Brain microvascular endothelial cell (primary cell): ENCODE results near the gene HERC3.

Experiments
- DNase-seq: peaks from one replicate; pipeline ENCODE4 v3.0.0-alpha.2; 2020
- H3K27ac ChIP-seq: fragments of 250-450 bp; sonication (Bioruptor Pico); 2 replicates; pipeline ENCODE4 v1.5.1; 2020; ENCODE audit warnings: mild to moderate bottlenecking, moderate library complexity
- H3K27me3 ChIP-seq: fragments of 250-450 bp; sonication (Bioruptor Pico); replicated peaks from 2 replicates; pipeline ENCODE4 v1.5.1; 2020; ENCODE audit warnings: mild to moderate bottlenecking
- H3K36me3 ChIP-seq: fragments of 250-450 bp; sonication (Bioruptor Pico); replicated peaks from 2 replicates; pipeline ENCODE4 v1.5.1; 2020; ENCODE audit warnings: mild to moderate bottlenecking
- H3K4me3 ChIP-seq: 2 replicates; pipeline ENCODE4 v1.5.1; 2011; ENCODE audit warnings: low read depth, mild to moderate bottlenecking, control low read depth, low read length, moderate library complexity
- CTCF ChIP-seq: IDR thresholded peaks from 2 replicates; pipeline ENCODE4 v1.5.1; 2011; ENCODE audit warnings: low read depth, mild to moderate bottlenecking, moderate library complexity, low read length, control low read depth, inconsistent platforms; ENCODE audit errors: missing control alignments
- in situ Hi-C: cut with HindIII; loops from 2 replicates; pipeline ENCODE4 v1.10.0; 2017; ENCODE audit warnings: low sequenced_read_pairs, low pct_ligation_motif_present

The HERC3 gene

GRCh38 chr4:88745581-88746163 is 153.4 kb downstream of the HERC3 start:
- Histone ChIP-seq H3K27ac (no peak overlapping the region), H3K36me3 (peaks cover 23% of the 10 kb centered on the region), H3K4me3 (no peak overlapping the region), H3K27me3 (no peaks in the 10 kb centered on the region)
- TF ChIP-seq CTCF = no peak
- DNase-seq = no peak
- in situ Hi-C loops = no loop called here

- no peak for DNase-seq
- Histone ChIP-seq H3K27ac (no peak overlapping the region), H3K36me3 (peaks cover 23% of the 10 kb centered on the region), H3K27me3 (no peaks in the 10 kb centered on the region), H3K4me3 (no peak overlapping the region)
- in situ Hi-C loops = no loop called here
- TF ChIP-seq CTCF = no peak
These were observed 153.9 kb downstream of the HERC3 start for GRCh38 chr4:88746206-88746605.

GRCh38 chr4:88747351-88747750 is 155.1 kb downstream of the HERC3 start:
- Histone ChIP-seq H3K27me3 (no peaks in the 10 kb centered on the region), H3K4me3 (no peak overlapping the region), H3K27ac (no peak overlapping the region), H3K36me3 (peaks cover 23% of the 10 kb centered on the region)
- DNase-seq = no peak
- no peak for TF ChIP-seq CTCF
- in situ Hi-C loops = no loop called here

GRCh38 chr4:88750369-88750768 is 158.1 kb downstream of the HERC3 start:
- no peak for DNase-seq
- Histone ChIP-seq H3K36me3 (peaks cover 23% of the 10 kb centered on the region), H3K27me3 (no peaks in the 10 kb centered on the region), H3K4me3 (no peak overlapping the region), H3K27ac (no peak overlapping the region)
- no peak for TF ChIP-seq CTCF
- in situ Hi-C loops = no loop called here

- H3K4me3 ChIP-seq = no peak overlapping the region
- in situ Hi-C loops = no loop called here
- no peaks in the 10 kb centered on the region for H3K27me3 ChIP-seq
- H3K36me3 ChIP-seq = peaks cover 23% of the 10 kb centered on the region
- TF ChIP-seq CTCF = no peak
- H3K27ac ChIP-seq = no peak overlapping the region
- DNase-seq = no peak
These were observed 159.2 kb downstream of the HERC3 start for GRCh38 chr4:88751258-88752075.

- Histone ChIP-seq H3K36me3 (peaks cover 23% of the 10 kb centered on the region), H3K4me3 (no peak overlapping the region), H3K27me3 (no peaks in the 10 kb centered on the region), H3K27ac (no peak overlapping the region)
- DNase-seq = no peak
- in situ Hi-C loops = no loop called here
- TF ChIP-seq CTCF = no peak
These were observed 159.8 kb downstream of the HERC3 start for GRCh38 chr4:88752076-88752463.
